ENCODE results near the gene CTU2. TPM values are rescaled to one million over a fixed set of nuclear protein-coding genes. Genes with fewer than 3 reads are reported as not detected.

CTU2 gene
- total and polyA plus RNA-seq, 2 of the 4 experiments (the other 2 are of a cell fraction), result 12.9 to 18.4 TPM

DNA sequence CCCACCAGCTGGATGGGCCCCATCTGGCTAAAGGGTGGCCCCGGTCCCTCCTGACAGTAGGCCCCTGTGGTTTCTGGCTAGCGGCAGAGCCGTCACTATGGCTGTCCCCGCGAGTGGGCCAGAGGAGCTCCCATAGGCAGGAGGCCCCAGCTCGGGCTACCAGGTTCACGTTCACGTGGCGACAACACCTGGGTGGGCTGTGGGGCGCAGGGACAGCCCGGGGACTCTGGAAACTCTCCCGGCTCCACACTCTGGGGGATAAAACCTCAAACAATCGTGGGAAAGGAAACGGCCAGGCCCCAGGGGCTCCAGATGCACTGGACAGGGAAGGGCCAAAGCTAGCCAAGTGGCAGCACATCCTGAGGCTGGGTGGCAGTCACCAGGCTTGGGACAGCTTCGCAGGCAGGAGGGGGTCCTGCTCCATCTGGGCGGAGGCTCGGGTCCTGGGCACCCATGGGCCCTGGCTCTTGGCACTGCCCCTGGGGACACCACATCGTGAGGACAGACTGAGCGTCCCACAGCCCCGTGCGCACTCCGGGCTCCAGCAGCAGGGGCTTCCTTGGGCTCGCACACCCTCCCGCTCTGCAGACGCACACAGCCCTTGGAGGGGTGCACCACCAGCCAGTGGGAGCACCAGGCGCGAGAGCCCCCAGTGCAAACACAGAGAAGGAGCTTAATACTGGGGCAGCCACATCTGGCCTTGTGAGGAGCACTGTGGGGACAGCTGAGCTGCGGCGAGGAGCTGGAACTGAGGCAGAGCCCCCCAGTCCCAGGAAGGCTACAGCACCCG, 4.5 kb upstream of the CTU2 start (continued):
- no peak for TF ChIP-seq MXI1 (IDR thresholded peaks at IDR 0.05; ENCODE audit: borderline replicate concordance, low read depth, low read length)

DNA sequence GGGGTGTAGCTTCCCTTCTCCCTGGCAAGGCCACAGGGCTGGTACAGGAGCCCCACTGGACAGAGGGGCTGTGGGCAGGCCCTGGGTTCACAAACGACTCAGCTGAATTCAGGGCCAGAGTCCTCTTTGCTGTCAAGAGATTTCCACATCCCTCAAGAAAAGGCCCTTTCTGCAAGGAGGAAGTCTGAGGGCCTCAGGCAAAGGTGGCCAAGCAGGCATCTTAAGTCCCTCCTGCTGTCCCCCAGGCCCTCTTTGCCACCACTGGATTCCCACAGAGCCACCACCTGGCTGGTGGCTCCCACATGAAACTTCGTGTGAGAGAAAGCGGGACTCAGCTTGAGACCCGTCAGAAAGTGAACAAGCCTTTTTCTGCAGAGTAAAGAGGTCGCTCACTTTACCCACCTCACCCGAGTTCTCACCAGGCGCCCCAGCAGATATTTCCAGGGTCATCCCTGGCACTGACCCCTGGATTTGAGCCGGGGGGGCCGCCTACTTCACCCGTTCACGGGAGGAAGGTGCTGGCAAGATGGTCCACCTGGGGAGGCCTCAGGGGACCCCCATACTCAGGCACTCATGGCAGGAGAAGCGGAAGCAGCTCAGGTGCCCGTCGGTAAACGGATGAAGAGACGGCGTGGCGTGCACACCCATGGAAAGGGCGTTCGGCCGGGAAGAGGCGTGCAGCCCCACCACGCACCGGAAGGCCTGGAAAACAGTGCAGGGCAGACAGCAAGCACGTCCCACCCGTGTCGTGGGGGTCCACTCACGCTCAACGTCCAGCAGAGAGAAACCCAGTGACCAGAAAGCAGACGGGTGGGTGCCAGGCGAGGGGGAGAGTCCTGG, 3.7 kb upstream of the CTU2 start:
- H2BK5ac ChIP-seq (ENCODE audit: low read depth, low read length, poor library complexity, severe bottlenecking), result no peak overlapping the region
- H3K36me3 ChIP-seq (ENCODE audit: control insufficient read depth, insufficient read depth, low read length), result peaks cover 24% of the 10 kb centered on the region
- H3K18ac ChIP-seq (ENCODE audit: low read depth, low read length), result no peak overlapping the region
- no peak overlapping the region for H4K91ac ChIP-seq (ENCODE audit: insufficient read depth, low read depth, low read length)
- H4K5ac ChIP-seq (ENCODE audit: low read depth, low read length), result no peak overlapping the region
- H3K4me2 ChIP-seq (ENCODE audit: low read depth, low read length), result no peak overlapping the region
- dilution Hi-C loops (cut with HindIII; ENCODE audit: low sequenced_read_pairs, unreplicated experiment), result no loop called here
- peaks cover 22 to 64% of the 10 kb centered on the region in 2 experiments for H3K79me1 ChIP-seq (ENCODE audit: low read depth in 1 of 2, low read length in 2 of 2)
- peaks cover 19% of the 10 kb centered on the region for H3K4me1 ChIP-seq (ENCODE audit: control insufficient read depth, insufficient read depth, low read length)
- ChIA-PET POLR2A (ENCODE audit: unreplicated experiment) (no interaction called here), CTCF (no interaction called here)
- TF ChIP-seq, protein P1, sequence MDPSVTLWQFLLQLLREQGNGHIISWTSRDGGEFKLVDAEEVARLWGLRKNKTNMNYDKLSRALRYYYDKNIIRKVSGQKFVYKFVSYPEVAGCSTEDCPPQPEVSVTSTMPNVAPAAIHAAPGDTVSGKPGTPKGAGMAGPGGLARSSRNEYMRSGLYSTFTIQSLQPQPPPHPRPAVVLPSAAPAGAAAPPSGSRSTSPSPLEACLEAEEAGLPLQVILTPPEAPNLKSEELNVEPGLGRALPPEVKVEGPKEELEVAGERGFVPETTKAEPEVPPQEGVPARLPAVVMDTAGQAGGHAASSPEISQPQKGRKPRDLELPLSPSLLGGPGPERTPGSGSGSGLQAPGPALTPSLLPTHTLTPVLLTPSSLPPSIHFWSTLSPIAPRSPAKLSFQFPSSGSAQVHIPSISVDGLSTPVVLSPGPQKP (IDR thresholded peaks at IDR 0.05; ENCODE audit: borderline replicate concordance, low read depth, low read length), result no peak
- TF ChIP-seq MAZ (IDR thresholded peaks at IDR 0.05; ENCODE audit: borderline replicate concordance, low read depth, low read length) (no peak), MXI1 (IDR thresholded peaks at IDR 0.05; ENCODE audit: borderline replicate concordance, low read depth, low read length) (no peak)
- no peak overlapping the region for H3K4me3 ChIP-seq (ENCODE audit: insufficient read depth, low read depth, low read length)
- no peak overlapping the region for H4K8ac ChIP-seq (ENCODE audit: low read depth in 2 of 2, low read length in 2 of 2)
- no peaks in the 10 kb centered on the region for H3K27me3 ChIP-seq (ENCODE audit: control insufficient read depth, insufficient read depth, low read length)
- H2AK9ac ChIP-seq (replicated peaks; ENCODE audit: low read depth, low read length, poor library complexity), result peak overlapping the region; percentile 52
- 88% methylated on average over 19 of the region's 31 CpGs; no CpG with 5 or more reads in 1 of the 2 experiments for WGBS, 2 experiments (ENCODE audit: extremely low coverage in 2 of 2, insufficient read length in 1 of 2)
- H2BK120ac ChIP-seq (ENCODE audit: low read depth, low read length), result no peak overlapping the region
- H4K20me1 ChIP-seq (ENCODE audit: insufficient read depth, low read length), result no peaks in the 10 kb centered on the region; the same call in 1 of the 2 replicates
- ATAC-seq (ENCODE audit: low read depth) (no peak), DNase-seq (no peak)
- H2BK15ac ChIP-seq (ENCODE audit: low read depth, low read length), result no peak overlapping the region
- no peak overlapping the region for H2AFZ ChIP-seq (replicated peaks; ENCODE audit: low read length, poor library complexity)
- H3K14ac ChIP-seq (replicated peaks; ENCODE audit: low read depth, low read length), result no peak overlapping the region
- no peak overlapping the region for H3K27ac ChIP-seq (ENCODE audit: insufficient read depth, low read length)
- BruUV-seq (replicated peaks), result no TSS peak
- in situ Hi-C loops (cut with MboI; ENCODE audit: low sequenced_read_pairs), result no loop called here
- H2BK20ac ChIP-seq (ENCODE audit: low read depth, low read length), result no peak overlapping the region
- intact Hi-C loops (cut with micrococcal nuclease), result no loop called here
- no peak overlapping the region for H3K4ac ChIP-seq (ENCODE audit: low read depth, low read length)
- no peak overlapping the region for H3K23ac ChIP-seq (ENCODE audit: low read depth, low read length)
- H3K9me1 ChIP-seq (ENCODE audit: insufficient read depth, low read length), result no peaks in the 10 kb centered on the region; the same call in none of the 2 replicates
- no peak overlapping the region for H3K9ac ChIP-seq (ENCODE audit: low read depth, low read length)
- no peaks in the 10 kb centered on the region for H3K9me3 ChIP-seq (ENCODE audit: control insufficient read depth, insufficient read depth, low read length)
- no peak overlapping the region for H3K56ac ChIP-seq (ENCODE audit: extremely low read depth, insufficient read depth, low read length)
- peak overlapping the region; percentile 12; the same call in 1 of the 2 replicates for H2AK5ac ChIP-seq (ENCODE audit: low read depth, low read length)

Data from IMR-90 (cell line).